Epithelial cell of esophagus (primary cell): ENCODE measurements around the gene FGF12.

Experiments used
- DNase-seq: peaks from one replicate; pipeline ENCODE4 v3.0.0; 2010; ENCODE audit warnings: low read depth
- H3K4me3 ChIP-seq: 2 replicates; pipeline ENCODE4 v1.5.1; 2011; ENCODE audit warnings: mild to moderate bottlenecking, low read length, control low read depth
- TF ChIP-seq, protein P1 (sequence below): IDR thresholded peaks from 2 replicates; pipeline ENCODE4 v1.5.1; 2011; ENCODE audit warnings: low read depth, mild to moderate bottlenecking, low read length, control low read depth, inconsistent platforms; ENCODE audit not compliant: insufficient read depth; ENCODE audit errors: missing control alignments

The FGF12 gene

DNA sequence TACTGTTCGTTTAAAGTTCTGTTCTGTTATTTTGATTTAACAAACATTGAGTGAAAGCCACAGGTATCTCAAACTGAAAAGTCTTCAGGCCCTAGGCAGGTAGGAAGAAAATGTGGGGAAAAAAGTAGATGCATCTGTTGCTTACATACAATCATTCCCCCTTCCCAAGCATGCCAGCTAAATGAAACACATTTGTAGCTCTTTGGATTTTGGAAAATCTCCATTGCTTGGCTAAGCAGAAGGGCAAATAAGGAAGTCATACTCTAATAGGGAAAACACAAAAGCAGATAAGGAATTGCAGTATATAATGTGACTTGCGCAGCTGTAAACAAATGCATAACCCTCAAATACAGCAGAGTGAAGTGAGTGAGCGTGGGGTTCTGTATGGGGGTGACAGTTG, 375.9 kb downstream of the FGF12 start:
- TF ChIP-seq, protein P1, sequence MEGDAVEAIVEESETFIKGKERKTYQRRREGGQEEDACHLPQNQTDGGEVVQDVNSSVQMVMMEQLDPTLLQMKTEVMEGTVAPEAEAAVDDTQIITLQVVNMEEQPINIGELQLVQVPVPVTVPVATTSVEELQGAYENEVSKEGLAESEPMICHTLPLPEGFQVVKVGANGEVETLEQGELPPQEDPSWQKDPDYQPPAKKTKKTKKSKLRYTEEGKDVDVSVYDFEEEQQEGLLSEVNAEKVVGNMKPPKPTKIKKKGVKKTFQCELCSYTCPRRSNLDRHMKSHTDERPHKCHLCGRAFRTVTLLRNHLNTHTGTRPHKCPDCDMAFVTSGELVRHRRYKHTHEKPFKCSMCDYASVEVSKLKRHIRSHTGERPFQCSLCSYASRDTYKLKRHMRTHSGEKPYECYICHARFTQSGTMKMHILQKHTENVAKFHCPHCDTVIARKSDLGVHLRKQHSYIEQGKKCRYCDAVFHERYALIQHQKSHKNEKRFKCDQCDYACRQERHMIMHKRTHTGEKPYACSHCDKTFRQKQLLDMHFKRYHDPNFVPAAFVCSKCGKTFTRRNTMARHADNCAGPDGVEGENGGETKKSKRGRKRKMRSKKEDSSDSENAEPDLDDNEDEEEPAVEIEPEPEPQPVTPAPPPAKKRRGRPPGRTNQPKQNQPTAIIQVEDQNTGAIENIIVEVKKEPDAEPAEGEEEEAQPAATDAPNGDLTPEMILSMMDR = no peak
- no peak for DNase-seq
- H3K4me3 ChIP-seq = no peak overlapping the region

DNA sequence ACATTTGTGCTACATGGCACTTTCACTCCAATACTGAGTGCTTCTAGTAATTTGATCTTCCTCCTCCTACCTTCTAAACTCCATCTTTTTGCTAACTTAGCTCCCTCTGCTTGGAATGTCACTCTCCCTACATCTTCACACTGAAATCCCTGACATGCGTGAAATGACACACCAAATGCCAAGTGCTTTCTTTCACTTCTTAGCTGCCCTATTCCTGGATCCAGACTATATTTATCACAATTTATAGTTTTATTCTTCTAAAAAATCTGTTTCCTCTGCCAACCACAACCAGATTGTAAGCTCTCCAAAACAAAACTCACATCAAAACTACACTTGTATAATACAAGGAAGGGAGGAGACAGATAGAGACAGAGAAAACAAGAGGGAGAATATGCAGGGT, 387.3 kb downstream of the FGF12 start:
- DNase-seq = no peak
- TF ChIP-seq, protein P1 = no peak
- H3K4me3 ChIP-seq = no peak overlapping the region

DNA sequence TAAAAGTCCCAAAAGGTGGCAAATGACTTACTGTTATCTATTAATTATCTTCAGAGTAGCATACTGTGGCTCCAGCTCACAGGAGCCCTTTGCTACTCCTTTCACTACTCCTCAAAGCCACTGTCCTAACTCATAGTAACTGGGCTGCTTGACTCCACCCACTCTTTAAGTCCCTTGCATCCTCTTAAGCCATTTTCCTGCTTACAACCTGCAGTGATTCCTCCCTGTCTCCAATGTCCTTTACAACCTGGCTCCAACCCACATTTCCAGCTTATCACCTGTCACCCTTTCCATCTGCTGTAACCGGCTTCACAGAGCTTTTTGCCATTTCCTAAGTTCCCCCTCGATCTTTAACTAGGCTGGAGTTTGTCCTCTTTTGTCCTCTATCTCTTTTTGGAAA, 388.1 kb downstream of the FGF12 start:
- no peak overlapping the region for H3K4me3 ChIP-seq
- TF ChIP-seq, protein P1 = no peak
- no peak for DNase-seq

DNA sequence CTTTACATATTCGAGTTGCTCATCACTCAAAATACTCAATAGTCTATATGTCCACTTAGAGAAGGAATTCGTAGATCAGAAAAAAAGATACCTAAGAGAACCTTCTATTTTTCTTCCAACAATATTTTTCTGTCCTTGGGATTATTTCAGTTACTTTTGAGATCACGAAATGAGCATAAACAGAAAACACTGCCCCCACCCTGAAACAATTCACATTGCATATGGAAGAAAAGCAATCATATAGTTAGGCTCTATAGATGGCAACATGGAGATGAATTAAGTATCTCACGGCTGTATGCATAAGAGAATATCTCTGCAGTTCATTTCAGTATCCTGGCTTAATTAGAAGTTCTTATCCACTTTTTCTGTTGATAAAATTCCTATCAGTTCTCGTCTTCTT, 391.1 kb downstream of the FGF12 start:
- no peak for DNase-seq
- no peak overlapping the region for H3K4me3 ChIP-seq
- TF ChIP-seq, protein P1 = peak; percentile 17

DNA sequence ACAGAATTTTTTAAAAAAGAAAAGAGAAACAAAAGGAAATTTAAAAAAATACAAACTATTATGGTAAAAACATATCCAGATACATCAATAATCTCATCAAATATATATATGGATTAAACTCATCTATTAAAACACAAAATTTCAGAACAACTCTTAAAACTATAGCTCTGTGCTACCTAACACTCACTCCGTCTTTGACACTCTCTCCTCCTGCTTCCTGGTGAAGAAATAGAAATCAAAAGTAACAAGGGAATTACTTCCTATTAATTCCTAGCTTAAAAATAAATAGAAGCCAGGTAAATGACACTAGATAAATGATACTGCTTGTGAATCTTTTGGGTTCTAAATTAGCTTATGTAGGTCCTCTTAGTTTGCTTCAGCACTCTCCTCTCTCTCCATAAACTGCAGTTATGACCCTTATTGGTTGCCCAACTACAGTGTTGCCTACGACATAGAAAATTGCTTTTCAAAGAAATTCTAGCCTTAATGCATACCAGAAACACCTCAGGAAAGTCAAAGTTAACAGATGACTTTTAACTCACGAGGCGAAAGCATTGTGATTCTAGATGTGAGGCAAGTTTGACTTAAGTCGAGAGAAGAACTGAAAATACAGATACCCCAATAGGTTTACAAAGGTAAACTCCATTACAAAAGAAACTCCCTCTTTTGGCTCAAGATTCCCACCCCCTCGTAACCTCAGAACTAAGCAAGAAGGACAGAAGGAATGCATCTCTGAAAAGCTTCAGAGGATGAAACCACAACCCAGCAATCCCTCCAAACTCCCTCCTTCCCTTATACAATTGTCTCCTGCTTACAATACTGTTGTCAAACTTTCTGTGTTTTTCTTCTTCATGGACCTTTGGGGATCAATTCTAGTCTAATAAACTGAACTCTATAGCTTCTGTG, 394.7 kb downstream of the FGF12 start:
- TF ChIP-seq, protein P1 = no peak
- no peak for DNase-seq
- no peak overlapping the region for H3K4me3 ChIP-seq

DNA sequence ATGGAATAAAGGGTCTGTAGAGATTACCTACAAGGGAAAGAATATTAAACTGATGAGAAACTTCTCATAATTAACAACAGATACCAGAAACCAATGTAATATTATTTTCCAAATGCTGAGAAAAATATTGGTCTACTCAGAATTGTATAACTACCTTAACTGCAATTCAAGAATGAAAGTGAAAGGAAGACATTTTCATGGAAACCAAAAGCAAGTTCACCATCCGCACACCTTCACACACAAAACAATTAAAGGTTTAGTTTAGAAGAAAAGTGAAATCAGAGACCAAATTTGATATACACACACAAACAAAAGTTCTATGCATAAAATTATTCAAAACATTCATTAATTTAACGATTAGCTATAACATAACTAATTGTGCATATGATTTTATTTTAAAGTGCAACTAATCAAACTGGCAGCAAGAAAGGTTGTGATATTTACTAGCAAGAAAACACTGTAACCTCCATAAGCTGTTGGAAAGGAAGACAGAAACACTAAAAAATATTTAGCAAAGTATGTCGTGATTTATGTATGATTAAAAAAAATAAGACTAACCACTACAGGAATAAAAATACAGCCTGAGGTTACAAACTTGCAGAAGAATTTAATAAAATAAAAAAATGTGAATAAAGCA, 395.5 kb downstream of the FGF12 start:
- no peak overlapping the region for H3K4me3 ChIP-seq
- no peak for DNase-seq
- TF ChIP-seq, protein P1 = no peak
